Inflammatory macrophage treated with lipopolysaccharide for 4 hours (primary cell): ENCODE data around the gene SEPTIN12.
"Not testable (repeated sequence)": the region's sequence is repeated elsewhere in the genome, so short reads cannot be mapped to it uniquely, and the experiment has no call there.

Source experiments
- DNase-seq: peaks from one replicate; pipeline ENCODE4 v3.0.0-alpha.2; 2020

The SEPTIN12 gene

DNA sequence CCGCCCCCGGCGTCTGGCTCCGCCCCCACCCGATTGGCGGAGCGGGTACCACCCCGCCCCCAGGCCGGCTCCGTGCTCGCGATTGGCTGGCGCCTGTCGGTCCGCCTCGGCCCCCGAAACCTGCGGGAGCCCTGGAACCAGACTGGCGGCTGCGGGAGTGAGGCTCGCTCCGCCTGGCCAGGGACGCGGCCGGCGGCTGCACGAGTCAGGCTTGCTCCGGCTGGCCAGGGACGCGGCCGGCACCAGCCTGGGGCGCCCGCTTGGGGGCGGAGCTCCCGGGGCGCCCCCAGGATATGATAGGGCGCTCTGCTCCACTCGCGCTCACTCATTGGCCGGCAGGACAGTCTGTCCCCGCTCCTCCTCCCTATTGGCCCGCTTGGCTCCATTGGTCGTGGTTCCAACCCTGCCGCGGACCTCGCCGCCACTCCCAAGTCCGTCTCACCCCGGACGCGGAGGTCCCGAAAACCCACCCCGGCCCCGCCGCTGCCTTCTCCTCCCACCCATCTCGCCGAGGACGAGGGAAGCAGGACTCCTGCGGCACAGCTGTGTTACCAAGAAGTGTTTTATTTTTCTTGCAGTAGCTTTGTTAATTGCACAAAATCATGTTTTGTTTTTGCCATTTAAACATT, 14.6 kb upstream of the SEPTIN12 start:
- peak; percentile 93 for DNase-seq

DNA sequence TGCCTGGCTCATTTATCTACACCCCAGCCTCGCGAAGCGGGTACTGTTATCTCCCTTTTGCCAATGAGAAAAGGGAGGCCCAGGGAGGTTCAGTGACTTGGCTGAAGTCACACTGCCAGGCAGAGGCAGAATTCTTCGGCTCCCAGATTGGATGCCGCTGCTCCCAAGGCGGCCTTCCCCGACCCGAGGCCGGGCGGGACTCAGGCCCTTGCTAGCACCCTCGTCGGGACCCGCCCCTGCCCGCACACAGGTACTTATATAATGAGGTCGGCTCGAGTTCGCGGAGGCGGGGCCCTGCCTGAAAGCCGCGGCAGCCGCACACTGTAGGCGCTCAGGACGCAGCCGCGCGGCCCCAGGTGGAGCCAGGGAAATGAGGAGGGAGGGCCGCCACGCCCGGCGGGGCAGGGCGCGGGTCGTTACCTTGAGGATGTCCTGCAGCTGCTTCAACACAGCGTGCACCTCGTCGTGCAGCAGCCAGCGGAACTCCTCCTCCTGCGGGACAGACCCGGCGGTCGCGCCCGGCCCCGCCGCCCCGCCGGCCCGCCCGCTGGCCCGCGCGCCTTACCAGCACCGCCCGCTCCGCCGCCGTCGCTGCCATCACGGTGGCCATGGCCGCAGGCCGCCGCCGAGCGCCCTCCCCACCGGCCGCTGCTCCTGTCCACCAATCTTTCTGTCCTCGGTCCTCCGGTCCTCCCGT, 14.0 kb upstream of the SEPTIN12 start, which contains the start of gene ROGDI:
Gene ROGDI (minus strand): TSS at position 672 of the 697 bp plus-strand sequence. CDS start 62 bp downstream, at position 610.
- peak; percentile 10 for DNase-seq

- DNase-seq, result no peak
Measured at GRCh38 chr16:4801051-4801961, 13.2 kb upstream of the SEPTIN12 start.

DNA sequence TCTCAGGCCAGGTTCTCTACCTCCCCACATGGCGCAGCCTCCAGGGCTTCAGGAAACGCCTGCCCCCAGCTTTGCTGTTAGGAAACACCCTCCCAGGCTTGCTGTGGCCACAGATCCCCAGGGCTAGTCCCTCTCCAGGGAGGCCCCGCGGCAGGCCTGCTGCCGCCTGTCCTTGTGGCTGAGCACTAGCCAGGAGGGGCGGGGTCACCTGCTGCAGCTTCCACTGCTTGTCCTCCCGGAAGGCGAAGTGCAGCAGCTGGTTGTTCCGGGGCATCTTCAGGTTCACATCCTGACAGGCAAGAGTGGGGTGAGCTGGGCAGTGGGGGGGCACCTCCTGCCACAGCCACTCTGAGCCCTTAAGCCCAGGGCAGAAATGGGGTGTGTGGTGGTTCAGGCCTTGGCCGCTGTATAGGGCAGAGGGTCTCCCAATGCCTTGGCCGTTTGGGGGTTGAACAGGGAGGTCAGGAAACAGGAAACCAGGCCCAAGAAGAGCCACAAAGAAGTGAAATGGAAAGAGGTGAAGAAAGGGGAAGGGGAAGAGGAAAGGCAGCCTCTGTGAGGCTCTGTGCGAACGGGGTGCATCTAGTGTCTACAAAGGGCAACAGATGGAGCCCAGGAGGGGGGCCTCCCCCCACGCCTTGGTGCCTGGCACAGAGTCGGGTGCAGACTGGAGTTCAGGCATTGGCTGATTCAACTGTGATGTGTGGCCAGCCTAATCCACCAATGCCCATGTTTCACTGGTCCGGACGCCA, 12.3 kb upstream of the SEPTIN12 start:
- DNase-seq, result peak; percentile 22

GRCh38 chr16:4799171-4799855, 11.2 kb upstream of the SEPTIN12 start:
- DNase-seq, result no peak

DNA sequence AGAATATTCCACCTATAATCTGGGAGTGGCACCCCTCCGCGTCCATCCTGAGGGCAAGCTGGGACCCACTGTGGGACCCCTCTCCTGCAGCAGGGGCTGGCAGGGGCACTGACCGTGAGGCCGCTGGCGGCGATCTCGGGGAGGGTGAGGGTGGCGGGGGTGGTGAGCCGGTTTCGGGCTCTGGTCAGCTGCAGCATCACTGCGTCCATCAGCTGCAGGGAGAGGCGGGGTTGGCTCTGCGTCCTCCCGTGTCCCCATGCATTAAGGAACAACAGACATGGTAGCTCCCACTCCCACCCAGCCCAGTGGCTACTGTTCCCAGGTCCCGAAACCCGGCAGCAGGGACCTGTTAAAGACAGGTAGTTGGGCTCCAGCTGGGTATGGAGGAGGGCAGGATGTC, 10.3 kb upstream of the SEPTIN12 start:
- no peak for DNase-seq

DNA sequence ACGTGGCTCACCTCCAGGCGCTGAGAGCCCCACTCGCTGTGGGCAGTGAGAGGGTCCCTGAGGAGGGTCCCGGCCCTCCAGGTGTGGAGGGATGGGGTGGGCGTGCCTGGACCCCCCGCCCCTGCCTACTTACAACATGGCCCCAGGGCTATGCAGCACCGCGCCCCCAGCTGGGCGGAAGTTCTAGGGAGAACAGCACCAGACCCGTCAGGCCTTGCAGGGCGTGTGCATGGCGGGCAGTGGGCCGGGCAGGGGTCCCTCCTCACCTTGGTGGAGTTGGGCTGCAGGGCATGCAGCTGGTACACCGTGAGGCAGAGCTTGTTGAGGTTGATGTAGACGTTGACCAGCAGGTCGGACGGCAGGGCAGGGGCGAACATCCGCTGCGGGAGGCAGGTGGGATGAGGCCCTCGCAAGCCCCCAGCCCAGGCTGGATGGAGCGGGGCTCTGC, 9.7 kb upstream of the SEPTIN12 start:
- no peak for DNase-seq

DNA sequence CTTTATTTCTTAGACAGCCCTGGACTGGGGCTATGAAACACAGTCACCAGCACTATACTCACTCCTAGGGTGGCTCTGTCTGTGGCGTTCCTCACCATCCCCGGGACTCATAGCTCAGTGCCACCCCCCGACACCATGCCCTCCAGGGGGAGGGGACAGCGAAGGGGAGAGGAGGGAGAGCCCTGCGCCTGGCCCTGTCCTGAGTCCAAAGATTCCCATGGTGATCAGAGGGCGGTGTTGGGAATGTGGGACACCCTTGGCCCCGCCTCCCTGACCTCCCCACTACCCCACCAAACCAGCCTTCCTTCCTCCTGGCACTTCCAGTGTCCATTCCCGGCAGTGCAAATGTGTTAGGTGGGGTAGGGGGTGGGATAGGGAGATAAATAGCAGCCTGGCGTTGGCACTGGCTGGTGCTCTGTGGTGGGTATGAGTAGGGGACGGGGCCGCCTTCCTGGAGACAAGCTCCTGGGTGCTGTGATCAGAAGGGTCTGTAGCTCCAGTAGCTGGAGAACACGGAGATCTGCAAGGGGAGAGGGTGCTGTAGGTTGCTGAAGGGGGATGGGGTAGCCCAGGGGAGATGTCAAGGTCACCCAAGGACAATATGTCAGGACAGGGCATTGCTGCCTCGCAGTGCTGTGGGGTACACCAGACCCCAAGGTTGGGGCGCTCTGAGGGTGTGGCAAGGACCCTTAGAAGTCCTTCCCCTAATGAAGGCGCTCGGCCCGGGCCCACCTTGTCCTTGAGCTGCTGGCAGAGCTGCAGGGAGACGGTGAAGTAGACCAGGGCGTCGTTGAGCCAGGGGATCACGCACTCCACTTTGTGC, 9.0 kb upstream of the SEPTIN12 start:
- no peak for DNase-seq

GRCh38 chr16:4795828-4796572, 7.9 kb upstream of the SEPTIN12 start:
- no peak for DNase-seq

- no peak for DNase-seq
Measured at GRCh38 chr16:4795181-4795827, 7.2 kb upstream of the SEPTIN12 start, which contains the start of gene SMIM22. Gene SMIM22, plus strand, starts transcription at chr16:4795369. Its CDS starts 366 bp downstream, at chr16:4795735.

GRCh38 chr16:4792951-4793513, 4.9 kb upstream of the SEPTIN12 start:
- DNase-seq, result no peak

DNA sequence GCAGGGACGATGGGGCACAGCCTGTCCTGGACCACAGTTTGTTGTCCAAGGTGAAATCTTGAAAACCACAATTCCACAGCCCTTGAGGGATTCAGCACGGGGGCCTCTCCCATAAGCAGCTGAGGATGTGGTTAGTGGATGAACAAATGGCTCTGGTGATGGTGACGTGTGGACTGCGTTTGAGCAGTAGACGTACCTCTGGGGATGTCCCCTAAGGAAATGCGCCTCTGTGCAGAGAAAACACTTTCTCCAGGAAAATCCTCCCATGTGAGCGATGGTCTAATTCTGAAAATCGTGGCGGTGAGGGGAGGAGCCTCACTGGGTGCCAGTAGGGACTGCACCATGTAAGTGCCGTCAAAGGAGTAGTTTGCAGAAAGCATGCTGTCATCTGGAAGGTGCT, 2.7 kb upstream of the SEPTIN12 start:
- DNase-seq, result no peak

GRCh38 chr16:4790261-4790660, 2.1 kb upstream of the SEPTIN12 start:
- no peak for DNase-seq

DNA sequence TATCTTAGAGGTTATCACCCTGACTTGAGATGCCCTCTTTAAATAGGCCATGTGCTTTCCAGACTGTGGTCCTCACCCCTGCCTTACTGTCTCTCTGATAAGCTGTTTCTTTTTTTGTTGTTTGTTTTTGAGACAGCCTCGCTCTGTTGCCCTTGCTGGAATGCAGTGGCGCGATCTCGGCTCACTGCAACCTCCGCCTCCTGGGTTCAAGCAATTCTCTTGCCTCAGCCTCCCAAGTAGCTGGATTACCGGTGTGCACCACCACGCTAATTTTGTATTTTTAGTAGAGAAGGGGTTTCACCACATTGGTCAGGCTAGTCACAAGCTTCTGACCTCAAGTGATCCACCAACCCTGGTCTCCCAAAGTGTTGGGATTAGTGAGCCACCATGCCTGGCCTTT, 765 bp upstream of the SEPTIN12 start:
- DNase-seq, result no peak

DNA sequence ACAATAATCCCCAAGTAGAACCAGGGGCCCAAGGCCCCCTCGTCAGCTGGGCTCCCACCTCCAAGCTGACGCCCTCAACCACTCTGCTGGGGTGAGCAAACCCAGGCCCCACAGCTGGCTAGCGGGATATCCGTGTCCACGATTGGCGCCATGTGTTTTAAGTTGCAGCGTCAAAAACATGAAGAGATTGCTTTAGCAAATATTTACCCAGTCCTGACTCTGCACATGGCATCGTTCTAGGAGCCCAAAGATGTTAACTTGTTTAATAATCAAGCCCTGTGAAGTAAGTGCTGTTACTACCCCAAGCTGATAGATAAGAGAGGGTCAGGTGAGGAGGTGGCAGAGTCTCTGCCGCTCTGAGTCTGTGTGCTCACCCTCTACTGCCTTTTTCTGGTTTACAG, 344 bp upstream of the SEPTIN12 start:
- DNase-seq, result no peak

DNA sequence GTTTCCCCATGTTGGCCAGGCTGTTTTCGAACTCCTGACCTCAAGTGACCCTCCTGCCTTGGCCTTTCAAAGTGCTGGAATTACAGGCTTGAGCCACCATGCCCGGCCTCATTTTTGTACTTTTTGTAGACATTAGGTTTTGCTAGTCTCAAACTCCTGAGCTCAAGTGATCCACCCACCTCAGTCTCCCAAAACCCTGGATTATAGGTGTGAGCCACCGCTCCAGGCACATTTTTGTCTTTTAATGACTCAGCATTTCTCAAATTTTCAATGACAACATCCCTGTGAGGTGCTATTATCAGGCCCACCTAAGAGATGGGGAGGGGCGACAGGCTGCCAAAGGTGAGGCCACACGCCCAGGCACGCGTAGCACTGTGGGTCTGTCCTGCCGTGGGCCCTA, 1.1 kb downstream of the SEPTIN12 start:
- no peak for DNase-seq

DNA sequence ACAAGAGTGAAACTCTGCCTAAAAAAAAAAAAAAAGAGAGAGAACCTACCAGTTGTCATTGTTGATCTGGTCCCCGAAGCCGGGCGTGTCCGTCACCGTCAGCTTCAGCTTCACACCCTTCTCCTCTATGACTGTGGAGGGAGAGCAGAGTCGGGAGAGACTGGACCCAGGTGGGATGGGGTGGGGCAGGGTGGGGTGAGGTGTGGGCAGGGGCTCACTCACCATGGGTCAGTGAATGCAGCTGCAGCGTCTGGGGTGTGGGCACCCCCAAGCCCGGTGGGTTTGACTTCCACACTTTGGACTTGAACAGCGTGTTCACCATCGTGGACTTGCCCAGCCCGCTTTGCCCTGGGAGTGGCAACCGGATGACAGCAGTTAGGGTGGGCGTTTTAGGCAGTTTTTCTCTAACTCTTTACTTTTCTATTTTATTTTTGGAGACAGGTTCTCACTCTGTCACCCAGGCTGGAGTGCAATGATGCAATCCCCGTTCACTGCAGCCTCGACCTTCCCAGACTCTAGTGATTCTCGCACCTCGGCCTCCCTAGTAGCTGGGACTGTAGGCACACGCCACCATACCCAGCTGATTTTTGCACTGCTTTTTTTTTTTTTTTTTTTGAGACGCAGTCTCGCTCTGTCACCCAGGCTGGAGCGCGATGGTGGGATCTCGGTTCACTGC, 2.2 kb downstream of the SEPTIN12 start:
- no peak for DNase-seq

- DNase-seq, result not testable (repeated sequence)
Measured at GRCh38 chr16:4784444-4784987, 3.6 kb downstream of the SEPTIN12 start.

GRCh38 chr16:4783951-4784336, 4.2 kb downstream of the SEPTIN12 start:
- no peak for DNase-seq
